ENCODE results near the gene MAEA.
"Not testable (repeated sequence)": the region's sequence is repeated elsewhere in the genome, so short reads cannot be mapped to it uniquely, and the experiment has no call there.

Gene MAEA

DNA sequence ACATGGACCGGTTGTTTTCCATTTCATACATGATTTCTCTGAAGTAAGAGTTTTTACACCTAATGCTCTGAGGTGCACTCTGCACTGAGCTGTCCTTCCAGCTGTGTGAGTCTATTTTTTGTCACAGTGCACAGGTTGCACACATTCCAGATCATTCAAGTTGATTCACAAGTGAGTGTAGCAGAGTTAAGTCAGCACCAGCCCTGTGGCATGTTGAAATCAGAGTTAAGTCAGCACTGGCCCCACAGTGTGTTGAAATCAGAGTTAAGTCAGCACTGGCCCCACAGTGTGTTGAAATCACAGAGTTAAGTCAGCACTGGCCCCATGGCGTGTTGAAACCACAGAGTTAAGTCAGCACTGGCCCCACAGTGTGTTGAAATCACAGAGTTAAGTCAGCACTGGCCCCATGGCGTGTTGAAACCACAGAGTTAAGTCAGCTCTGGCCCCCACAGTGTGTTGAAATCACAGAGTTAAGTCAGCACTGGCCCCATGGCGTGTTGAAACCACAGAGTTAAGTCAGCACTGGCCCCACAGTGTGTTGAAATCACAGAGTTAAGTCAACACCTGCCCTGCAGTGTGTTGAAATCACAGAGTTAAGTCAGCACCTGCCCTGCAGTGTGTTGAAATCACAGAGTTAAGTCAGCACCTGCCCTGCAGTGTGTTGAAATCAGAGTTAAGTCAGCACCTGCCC lies 45.6 kb downstream of the MAEA start:
- not testable (repeated sequence) for DNase-seq (ENCODE audit: low read depth in 3 of 3)

DNA sequence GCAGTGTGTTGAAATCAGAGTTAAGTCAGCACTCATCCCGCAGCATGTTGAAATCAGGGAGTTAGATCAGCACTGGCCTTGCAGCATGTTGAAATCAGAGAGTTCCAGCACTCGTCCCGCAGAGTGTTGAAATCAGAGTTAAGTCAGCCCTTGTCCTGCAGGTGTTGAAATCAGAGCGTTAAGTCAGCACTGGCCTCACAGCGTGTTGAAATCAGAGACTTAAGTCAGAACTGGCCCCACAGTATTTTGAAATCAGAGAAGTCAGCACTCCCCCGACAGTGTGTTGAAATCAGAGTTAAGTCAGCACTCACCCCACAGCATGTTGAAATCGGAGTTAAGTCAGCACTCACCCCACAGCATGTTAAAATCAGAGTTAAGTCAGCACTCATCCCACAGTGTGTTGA lies 46.4 kb downstream of the MAEA start:
- DNase-seq (ENCODE audit: low read depth in 3 of 3), result no peak

DNA sequence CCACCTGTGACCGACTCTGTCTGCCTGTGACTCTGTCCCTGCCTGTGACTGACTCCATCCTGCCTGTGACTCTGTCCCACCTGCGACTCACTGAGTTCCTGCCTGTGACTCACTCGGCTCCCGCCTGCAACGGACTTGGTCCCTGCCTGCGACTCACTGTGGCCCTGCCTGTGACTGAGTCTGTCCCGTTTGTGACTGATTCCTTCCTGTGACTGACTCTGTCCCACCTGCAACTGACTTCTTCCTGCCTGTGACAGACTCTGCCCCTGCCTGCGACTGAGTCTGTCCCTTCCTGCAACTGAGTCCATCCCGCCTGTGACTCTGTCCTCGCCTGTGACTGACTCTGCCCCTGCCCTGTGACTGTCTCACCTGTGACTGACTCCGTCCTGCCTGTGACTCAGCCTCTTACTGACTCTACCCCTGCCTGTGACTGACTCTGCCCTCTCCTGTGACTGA lies 47.7 kb downstream of the MAEA start:
- peak; percentile 45 to 83 (median 64) for DNase-seq (ENCODE audit: low read depth in 3 of 3)

DNA sequence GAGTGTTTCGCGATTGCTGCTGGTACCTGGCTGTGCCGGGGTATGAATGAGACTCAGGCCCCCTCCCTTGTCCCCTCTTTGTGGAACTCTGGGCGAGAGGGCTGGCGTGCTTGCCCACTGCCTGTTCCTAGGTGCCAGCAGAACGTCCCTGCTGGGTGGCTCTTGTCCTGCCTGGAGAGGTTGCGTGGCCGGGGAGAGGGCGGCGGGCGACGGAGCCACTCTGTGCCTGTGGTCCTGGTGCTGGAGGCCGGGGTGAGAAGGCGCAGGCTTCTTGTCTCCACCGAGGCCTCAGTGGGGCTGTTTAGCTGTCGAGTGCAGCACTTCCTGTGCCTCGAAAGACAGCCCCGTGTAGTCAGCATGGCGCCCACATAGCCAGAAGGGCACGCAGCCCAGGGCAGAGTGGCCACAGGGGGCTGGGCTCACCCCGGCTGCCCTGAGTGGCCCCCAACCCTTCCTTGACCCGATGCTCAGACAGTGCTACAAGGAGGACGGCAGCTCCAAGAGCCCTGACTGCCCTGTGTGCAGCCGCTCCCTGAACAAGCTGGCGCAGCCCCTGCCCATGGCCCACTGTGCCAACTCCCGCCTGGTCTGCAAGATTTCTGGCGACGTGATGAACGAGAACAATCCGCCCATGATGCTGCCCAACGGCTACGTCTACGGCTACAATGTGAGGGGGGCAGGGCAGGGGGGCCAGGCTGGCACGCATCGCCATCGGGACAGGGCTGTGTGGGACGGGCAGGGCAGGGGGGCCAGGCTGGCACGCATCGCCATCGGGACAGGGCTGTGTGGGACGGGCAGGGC lies 48.5 kb downstream of the MAEA start:
- no peak for DNase-seq (ENCODE audit: low read depth in 3 of 3)

DNA sequence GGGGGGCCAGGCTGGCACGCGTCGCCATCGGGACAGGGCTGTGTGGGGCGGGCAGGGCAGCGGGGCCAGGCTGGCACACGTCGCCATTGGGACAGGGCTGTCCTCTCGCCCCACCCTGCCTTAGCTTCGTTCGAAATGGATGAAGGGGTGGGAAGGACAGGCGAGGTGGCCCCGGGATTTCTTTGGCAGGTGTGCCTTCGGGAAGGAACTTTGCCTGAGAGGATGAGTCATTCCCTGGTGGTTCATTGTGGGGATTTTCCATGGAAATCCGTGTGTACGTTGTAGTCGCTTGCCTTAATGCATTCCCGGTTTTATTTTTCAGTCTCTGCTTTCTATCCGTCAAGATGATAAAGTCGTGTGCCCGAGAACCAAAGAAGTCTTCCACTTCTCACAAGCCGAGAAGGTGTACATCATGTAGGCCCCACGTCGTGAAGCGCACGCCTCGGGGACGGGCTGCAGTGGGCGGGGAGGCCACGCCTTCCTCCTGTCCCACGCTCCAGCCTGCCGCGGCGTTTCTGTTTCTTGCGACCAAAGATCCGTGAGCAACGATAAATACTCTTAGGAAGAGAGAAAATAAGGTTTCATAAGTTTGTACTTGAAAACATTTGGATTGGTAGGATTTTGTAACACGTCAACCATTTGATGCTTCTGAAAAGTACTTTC lies 49.2 kb downstream of the MAEA start:
- DNase-seq (ENCODE audit: low read depth in 3 of 3), result no peak

DNA sequence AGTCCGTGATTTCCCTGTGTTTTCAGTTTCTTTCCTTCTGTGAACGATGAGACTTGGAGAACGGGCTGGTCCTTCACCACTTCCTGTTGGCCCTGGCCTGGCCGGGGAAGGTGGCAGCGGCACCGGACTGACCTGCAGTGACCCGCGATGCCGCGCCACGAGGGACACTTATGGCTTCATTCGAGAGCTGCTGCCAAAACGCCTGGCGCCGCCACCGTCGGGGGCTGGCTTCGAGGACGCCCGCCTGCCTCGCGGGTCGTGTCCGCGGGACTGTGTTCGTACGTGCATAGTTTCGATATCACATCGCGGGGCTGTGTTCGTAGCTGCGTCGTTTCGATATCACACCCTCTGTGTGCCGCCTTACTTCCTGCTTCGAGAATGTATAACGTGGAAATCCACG lies 49.8 kb downstream of the MAEA start:
- DNase-seq (ENCODE audit: low read depth in 3 of 3), result no peak

DNA sequence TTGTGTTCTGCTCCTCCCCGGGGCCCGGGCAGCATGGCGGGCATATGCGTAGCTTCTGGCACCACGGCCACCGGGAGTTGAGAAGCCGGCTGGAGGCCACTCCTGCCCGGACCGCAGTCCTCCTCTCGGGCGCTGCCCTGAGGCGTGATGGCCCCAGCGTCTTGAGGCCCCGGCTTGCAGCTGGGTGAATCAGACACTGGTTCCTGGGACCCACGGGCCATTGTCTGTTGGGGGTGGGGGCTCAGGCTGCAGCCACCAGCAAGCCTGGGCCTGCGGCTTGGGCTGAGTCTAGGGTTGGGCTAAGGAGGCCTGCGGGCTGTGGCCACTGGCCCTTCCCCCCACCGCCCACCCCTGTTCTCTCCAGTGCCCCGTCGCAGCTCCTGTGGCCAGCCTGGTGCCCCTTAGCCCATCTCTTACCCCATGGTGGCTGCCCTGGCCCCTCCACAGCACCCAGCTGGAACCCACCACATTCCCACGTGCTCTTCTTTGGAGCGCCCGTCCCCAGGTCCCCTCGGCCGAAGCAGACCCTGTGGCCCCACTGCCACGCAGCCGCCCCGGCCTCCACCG lies 50.6 kb downstream of the MAEA start:
- DNase-seq (ENCODE audit: low read depth in 3 of 3), result no peak

DNA sequence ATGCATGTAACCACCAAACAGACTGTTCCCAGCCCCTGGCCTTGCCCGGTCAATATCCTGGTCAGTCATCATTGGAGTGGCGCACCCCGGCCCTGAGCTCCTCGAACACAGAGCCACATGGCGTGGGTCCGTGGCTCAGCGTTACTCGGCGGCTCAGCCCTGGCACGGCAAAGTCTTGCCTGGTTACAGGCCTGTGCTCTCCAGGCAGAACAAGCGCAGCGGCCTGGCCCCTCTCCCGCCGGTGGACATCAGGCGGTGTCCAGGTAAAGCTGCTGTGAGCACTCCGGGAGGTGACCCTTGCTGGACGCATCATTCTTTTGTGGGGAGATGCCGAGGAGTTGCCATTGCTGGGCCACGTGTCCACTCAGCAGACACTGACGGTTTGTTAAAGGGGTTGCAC lies 51.2 kb downstream of the MAEA start:
- DNase-seq (ENCODE audit: low read depth in 3 of 3), result no peak

DNA sequence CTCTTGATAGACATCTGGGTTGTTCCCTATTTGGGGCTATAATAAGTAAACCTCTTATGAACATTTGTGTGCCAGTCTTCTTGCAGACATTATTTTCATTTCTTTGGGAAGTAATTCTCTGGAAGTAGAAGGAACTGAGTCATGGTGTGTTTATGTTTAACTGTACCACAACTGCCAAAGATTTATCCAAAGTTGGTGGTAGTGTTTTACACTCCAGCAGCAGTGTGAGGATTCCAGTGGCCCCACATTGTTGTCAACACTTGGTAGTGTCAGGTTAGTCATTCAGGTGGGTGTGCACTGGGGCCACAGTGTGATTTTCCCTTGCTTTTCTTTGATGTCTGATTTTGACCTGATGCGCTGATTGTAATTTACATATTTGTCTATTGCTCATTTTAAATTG lies 52.3 kb downstream of the MAEA start:
- DNase-seq (ENCODE audit: low read depth in 3 of 3), result no peak

DNA sequence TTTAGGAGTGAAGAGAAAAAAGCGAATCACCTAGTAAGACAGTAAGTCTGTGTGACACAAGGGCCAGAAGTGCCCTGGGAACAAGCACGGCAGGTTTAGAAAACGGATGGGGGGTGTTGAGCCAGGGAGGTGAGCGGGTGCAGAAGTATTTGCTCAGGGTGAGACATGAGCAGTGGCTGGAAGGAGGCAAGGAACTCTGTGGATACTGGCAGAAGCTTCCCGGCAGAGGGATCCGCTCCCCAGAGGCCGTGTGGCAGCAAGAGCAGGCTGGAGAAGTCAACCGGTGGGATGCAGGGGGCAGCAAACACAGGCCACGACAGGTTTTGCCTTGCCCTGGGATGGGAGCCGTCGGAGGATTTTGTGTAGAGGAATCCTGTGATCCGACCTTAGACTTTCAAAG lies 55.0 kb downstream of the MAEA start:
- DNase-seq (ENCODE audit: low read depth in 3 of 3), result no peak

DNA sequence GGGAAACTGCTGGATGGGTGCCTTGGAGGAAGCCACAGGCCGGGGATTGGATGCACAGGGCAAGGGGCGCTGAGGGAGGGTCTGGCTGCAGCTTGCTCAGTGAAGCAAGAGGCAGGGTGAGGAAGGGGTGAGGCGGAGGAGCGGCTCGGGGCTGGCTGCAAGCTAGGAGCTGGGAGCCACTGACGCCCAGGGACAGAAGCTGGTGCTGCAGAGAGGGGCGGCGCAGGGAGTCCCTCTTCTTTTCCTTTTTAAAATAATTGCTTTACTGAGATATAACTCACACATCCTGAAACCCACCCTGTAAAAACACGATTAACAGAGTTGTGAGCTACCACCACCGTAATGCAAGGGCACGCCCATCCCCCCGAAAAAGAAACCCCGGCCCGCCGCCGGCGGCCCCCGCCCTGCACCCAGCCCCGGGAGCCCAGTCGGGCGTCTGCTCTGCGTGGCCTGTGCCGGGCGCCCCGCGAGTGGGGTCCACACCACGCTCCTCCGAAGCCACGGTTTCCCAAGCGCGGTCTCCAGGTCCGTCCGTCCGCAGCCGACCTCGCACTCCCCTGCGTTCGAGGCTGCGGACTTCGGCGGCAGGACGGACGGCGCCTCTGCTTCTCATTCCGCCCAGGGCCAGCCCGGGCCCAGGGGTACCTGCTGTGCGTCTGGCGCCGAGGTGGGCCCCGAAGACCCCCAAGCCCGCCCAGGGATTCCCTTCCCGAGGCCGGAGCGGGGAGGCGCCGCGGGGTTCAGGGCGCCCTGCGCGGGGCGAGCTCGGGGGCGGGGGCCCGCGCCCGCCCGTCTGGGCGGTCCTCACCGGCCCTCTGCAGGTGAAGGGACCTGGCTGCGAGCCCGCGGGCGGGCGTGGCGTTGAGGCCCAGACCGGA lies 56.5 kb downstream of the MAEA start:
- DNase-seq (ENCODE audit: low read depth in 3 of 3), result peak in 1 of 3 donors; percentile 31

DNA sequence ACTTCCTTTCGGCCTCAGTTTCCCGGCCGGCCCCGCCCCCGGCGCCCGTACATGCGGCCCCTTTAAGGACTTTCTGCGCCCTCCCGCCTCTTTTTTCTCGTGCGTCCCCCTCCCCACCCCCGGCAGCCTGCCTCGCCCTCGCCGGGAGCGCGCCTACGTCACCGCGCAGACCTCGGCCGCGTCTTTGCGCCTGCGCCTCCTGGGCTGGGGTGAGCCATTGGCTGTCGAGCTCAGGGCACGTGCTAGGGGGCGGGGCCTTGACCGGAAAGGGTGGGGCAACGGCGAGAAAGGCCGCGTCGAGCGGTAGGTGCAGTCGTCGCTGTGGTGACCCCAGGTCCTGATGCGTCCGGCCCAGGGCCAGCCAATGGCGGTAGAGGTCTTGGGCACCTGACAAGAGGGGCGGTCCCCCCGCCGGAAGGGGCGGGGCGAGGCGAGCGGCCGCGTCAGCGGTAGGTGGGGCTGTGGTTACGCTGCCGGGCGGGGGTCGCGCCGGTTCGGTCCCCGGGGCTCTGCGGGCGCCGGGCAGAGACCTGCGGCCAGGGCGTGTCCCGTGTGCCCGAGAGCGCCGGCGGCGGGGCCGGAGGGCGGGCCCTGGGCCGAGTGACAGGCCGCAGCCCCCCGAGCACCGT lies 57.2 kb downstream of the MAEA start, which contains the start of gene UVSSA:
Gene UVSSA (plus strand): TSS at position 428 of the 629 bp plus-strand sequence. CDS start 884 bp downstream, outside the sequence.
- DNase-seq (ENCODE audit: low read depth in 3 of 3), result peak; percentile 100

DNA sequence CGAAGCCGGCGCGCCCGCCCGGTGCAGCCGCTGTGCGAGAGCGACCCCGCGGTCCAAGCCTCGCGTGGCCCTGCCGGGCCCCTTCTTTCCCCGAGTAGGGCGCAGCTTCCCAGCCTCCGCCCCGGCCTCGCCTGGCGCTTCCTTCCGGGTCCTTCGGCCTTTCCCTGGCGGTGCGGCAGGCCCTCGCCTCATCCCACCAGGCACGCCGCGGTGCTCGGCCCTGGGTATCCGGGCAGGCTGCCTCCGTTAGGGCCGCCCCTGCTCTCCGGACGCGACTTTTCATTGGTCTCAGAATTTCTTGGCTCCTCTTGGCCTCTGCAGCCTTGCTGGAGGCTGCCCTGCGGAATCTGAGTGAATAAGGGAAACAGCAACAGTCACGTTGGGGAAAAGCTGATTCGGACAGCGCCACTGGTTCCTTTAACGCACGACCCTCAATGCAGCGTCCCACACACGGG lies 57.7 kb downstream of the MAEA start:
- peak; percentile 25 to 40 (median 27) for DNase-seq (ENCODE audit: low read depth in 3 of 3)

DNA sequence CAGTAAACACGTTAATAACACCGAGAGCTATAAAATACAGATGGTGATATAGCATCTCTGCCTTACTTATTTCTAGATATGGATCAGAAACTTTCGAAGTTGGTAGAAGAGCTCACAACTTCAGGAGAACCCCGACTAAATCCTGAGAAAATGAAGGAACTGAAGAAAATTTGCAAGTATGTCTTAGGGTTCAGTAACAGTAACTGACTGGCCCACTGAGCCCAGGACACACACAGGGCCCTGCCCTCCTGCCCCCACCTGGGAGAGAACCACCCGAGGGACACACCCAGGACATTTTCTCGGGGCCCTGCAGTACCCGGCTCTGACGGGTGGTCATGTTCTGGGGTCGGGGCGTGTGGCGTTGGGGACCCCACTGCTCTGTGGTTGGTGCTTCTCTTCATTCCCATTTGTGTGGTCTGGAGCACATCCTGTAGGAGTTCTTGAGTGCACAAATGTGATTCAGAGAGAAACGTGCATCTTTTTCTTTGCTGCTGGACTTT lies 58.4 kb downstream of the MAEA start:
- DNase-seq (ENCODE audit: low read depth in 3 of 3), result no peak

DNA sequence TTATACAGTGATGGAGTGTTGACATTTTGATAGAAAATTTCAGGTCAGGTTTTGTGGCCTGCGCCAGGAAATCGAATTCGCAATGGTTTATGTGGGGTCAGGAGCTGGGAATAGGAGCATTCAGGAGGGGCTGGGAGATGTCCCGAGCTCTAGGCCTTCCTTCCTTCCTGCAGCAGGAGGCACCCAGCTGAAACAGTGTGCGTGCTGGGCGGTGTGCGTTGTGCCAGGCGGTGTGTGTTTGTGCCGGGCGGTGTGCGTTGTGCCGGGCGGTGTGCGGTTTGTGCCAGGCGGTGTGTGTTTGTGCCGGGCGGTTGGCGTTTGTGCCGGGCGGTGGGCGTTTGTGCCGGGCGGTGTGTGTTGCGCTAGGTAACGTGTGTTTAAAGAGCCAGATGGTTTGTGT lies 59.1 kb downstream of the MAEA start:
- DNase-seq (ENCODE audit: low read depth in 3 of 3), result no peak

DNA sequence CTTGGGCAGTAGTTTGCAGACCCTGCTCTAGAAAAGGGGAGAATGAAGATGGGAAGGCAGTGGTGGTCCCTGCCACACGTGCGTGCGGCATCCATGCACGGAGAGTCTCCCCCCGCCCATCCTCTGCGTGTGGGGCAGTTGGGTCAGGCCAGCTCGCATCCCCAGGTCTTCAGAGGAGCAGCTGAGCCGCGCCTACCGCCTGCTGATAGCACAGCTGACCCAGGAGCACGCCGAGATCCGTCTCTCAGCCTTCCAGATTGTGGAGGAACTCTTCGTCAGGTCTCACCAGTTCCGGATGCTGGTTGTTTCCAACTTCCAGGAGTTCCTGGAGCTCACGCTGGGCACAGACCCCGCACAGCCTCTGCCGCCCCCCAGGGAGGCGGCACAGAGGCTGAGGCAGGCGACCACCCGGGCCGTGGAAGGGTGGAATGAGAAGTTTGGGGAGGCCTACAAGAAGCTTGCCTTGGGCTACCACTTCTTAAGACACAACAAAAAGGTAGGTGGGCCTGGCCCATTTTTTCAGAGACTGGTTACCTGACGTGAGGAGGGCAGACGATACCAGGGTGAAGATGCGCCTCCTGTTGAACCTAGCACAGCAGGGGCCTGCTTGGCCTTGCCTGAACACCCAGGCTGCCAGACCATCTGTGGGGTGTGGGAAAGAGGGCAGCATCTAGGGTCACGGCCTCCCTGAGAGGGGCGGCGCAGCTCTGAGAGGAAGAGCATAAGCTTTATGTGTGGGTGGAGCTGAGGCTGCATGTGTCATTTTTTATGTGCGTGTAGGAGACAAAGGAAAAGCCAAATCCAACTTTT lies 59.9 kb downstream of the MAEA start:
- DNase-seq (ENCODE audit: low read depth in 3 of 3), result no peak

DNA sequence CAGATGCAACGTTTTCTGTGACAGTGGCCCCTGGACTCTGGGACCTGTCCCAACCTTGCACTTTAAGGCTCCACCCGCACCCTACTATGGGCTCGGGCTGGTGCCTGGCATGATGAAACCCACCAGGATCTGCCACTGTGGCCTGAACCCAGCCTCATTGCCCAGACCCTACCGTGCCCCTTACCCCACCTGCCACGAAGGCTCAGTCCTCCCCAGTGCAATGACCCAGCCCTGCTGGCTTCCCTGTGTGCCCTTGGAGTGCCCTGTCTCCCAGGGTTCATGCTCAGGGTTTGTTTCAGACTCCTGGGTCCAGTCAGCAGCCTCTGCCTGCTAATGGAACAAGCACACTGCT lies 60.5 kb downstream of the MAEA start:
- DNase-seq (ENCODE audit: low read depth in 3 of 3), result no peak

DNA sequence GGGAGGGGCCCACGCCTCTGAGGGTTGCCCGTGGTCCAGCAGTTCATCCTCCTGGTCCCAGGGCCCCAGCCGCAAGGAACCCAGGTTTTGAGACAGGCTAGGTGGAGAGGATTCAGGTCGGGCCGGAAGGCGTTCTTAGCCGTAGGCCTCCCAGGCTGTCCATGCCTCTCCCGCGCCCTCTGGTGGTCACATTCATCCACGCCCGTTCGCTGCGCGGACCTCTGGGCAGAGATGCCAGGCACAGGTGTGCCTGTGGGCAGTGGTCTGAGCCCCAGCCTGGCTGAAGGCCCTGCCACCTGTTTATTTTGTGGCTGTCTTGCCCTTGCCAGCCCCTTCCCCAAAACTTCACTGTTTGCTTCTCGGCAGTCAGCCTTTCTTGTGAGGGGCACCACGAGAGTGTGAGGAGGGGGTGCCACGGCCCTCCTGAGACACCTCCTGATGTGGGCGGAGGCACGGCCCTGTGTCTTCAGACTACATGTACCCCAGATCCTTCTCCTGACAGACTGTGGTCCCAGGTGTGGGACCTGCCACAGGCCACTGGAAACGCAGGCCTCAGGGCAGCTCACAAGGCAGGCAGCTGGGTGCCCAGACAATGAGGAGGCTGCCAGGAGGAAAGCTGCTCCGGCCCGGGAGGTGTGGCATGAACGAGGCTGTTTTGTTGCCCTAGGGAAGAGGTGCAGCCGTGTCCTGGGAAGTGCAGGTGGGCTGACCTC lies 62.3 kb downstream of the MAEA start:
- peak; percentile 76 to 92 (median 91) for DNase-seq (ENCODE audit: low read depth in 3 of 3)

DNA sequence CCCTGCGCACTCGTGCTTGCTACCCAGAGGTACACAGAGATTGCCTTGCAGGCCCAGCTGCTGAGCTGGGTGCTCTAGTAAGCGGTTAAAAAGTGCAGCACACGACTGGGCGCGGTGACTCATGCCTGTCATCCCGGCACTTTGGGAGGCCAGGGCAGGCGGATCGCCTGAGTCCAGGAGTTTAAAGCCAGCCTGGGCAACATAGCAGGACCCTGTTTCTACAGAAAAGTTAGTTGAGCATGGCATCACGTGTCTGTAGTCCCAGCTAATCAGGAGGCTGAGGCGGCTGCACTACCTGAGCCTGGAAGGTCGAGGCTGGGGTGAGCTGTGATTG lies 62.8 kb downstream of the MAEA start:
- DNase-seq (ENCODE audit: low read depth in 3 of 3), result no peak

Data from stimulated activated CD4-positive, alpha-beta T cell treated with anti-CD3 and anti-CD28 coated beads, TNF-alpha, amount 100 ng/mL, for 48 hours (primary cell).